SK-N-SH (cell line): Measurements from ENCODE around the gene RAB6B.

ENCODE experiments used
- FOXJ3 ChIP-seq: sonication (generic); formaldehyde crosslinking; IDR thresholded peaks from 2 replicates; pipeline ENCODE4 v1.5.1; 2020; ENCODE audit warnings: mild to moderate bottlenecking, missing genetic modification reagents
- GABPA ChIP-seq: IDR thresholded peaks from 2 replicates; pipeline ENCODE4 v1.4.0; 2012; ENCODE audit warnings: low read depth, mild to moderate bottlenecking
- POLR2AphosphoS5 ChIP-seq: IDR thresholded peaks from 2 replicates; pipeline ENCODE4 v1.6.1; 2012; ENCODE audit warnings: low read depth, low read length
- TF ChIP-seq, protein P1 (sequence below): fragments of 200-600 bp; sonication (generic); IDR thresholded peaks from 2 replicates; pipeline ENCODE4 v1.6.1; 2017; ENCODE audit warnings: antibody characterized with exemption, mild to moderate bottlenecking, moderate library complexity

DNA sequence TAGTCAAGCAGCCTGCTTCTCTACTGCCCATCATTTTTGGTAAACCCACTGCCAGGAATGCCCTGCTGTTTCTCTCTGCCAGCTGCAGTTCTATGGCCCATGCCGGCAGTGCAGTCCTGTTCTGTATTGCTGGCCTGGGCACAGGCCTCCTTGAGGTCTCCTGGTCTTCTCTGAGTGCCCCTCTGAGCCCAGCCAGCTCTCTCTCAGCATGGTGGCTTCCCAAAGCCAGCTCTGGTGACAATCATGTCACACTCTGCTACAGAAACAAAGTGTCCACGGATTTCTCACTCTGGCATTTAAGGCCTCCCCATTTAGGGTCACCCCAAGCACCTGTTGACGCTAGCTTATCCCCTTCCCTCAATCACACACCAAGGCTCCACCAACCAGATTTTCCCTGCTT lies 65.6 kb downstream of the RAB6B start:
- TF ChIP-seq GABPA (no peak), FOXJ3 (CRISPR knock-in tag) (no peak), POLR2AphosphoS5 (no peak)
- TF ChIP-seq, protein P1, sequence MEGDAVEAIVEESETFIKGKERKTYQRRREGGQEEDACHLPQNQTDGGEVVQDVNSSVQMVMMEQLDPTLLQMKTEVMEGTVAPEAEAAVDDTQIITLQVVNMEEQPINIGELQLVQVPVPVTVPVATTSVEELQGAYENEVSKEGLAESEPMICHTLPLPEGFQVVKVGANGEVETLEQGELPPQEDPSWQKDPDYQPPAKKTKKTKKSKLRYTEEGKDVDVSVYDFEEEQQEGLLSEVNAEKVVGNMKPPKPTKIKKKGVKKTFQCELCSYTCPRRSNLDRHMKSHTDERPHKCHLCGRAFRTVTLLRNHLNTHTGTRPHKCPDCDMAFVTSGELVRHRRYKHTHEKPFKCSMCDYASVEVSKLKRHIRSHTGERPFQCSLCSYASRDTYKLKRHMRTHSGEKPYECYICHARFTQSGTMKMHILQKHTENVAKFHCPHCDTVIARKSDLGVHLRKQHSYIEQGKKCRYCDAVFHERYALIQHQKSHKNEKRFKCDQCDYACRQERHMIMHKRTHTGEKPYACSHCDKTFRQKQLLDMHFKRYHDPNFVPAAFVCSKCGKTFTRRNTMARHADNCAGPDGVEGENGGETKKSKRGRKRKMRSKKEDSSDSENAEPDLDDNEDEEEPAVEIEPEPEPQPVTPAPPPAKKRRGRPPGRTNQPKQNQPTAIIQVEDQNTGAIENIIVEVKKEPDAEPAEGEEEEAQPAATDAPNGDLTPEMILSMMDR = no peak
